H1 (cell line): ENCODE results near the gene TBC1D26. TPM values are rescaled to one million over a fixed set of nuclear protein-coding genes. Genes with fewer than 3 reads are reported as not detected.

Experiments used
- CTCF ChIA-PET: fragments of 300-600 bp; sonication (Branson Sonifier 250); formaldehyde crosslinking; loops from one replicate; lab custom pipeline; 2021; ENCODE audit not compliant: partially characterized antibody; lab: Charles Lee
- POLR2A ChIA-PET: fragments of 300-600 bp; sonication (Branson Sonifier 250); formaldehyde crosslinking; loops from one replicate; lab custom pipeline; 2021; ENCODE audit warnings: inconsistent platforms; ENCODE audit not compliant: partially characterized antibody; lab: Charles Lee
- DNase-seq, 2 experiments: peaks; one replicate each; pipeline versions ENCODE4 v3.0.0 to v3.0.0-alpha.2; 2010 to 2022; ENCODE audit warnings: low spot score in 2 of 2, low read depth in 1 of 2, mixed read lengths in 1 of 2
- FAIRE-seq: peaks from 2 replicates; lab custom pipeline; 2011; peaks lifted over from hg19 to GRCh38; lab: Jason Lieb, UNC
- H2AFZ ChIP-seq: 2 replicates; pipeline ENCODE4 v1.8.1; 2012; ENCODE audit warnings: low read length, inconsistent platforms
- H2AK5ac ChIP-seq: 2 replicates; pipeline ENCODE4 v1.6.1; 2013; ENCODE audit warnings: low read depth, low read length
- H2BK120ac ChIP-seq: replicated peaks from 2 replicates; pipeline ENCODE3; 2013; ENCODE audit warnings: low read depth, low read length, inconsistent platforms
- H2BK12ac ChIP-seq: 2 replicates; pipeline ENCODE4 v1.6.1; 2013; ENCODE audit warnings: low read depth, low read length
- H2BK15ac ChIP-seq: 2 replicates; pipeline ENCODE4 v1.6.1; 2013; ENCODE audit warnings: low read length
- H2BK20ac ChIP-seq: 2 replicates; pipeline ENCODE4 v1.6.1; 2013; ENCODE audit warnings: low read length
- H2BK5ac ChIP-seq: 2 replicates; pipeline ENCODE4 v1.6.1; 2013; ENCODE audit warnings: low read depth, low read length
- H3K14ac ChIP-seq: 2 replicates; pipeline ENCODE4 v1.6.1; 2013; ENCODE audit warnings: inconsistent platforms; ENCODE audit not compliant: insufficient read length
- H3K18ac ChIP-seq: 2 replicates; pipeline ENCODE4 v1.6.1; 2013; ENCODE audit warnings: low read length; ENCODE audit errors: extremely low read depth
- H3K23ac ChIP-seq: 2 replicates; pipeline ENCODE4 v1.6.1; 2013; ENCODE audit warnings: inconsistent platforms; ENCODE audit not compliant: insufficient read length
- H3K23me2 ChIP-seq: 2 replicates; pipeline ENCODE4 v1.6.1; 2013; ENCODE audit warnings: low read depth, low read length
- H3K27ac ChIP-seq: 2 replicates; pipeline ENCODE4 v1.6.1; 2011; ENCODE audit warnings: low read depth, low read length, inconsistent platforms
- H3K27me3 ChIP-seq, 4 experiments: replicated peaks in 1 of 4; 1 replicate in 1 of 4; 2 replicates in 3 of 4; pipeline versions ENCODE4 v1.6.1 to v1.8.1; 2011 to 2013; ENCODE audit warnings: low read length in 3 of 4, mild to moderate bottlenecking in 3 of 4, inconsistent platforms in 2 of 4, mixed read lengths in 2 of 4, moderate library complexity in 1 of 4; ENCODE audit not compliant: control insufficient read depth in 3 of 4, insufficient read depth in 3 of 4; ENCODE audit errors: extremely low read depth in 1 of 4
- H3K36me3 ChIP-seq, 4 experiments: 2 replicates each; pipeline versions ENCODE4 v1.6.1 to v1.8.1; 2011 to 2013; ENCODE audit warnings: mild to moderate bottlenecking in 4 of 4, low read length in 3 of 4, moderate library complexity in 2 of 4, control low read depth in 1 of 4, inconsistent platforms in 1 of 4; ENCODE audit not compliant: insufficient read depth in 4 of 4, control insufficient read depth in 2 of 4
- H3K4ac ChIP-seq: replicated peaks from 2 replicates; pipeline ENCODE3; 2013; ENCODE audit warnings: low read length, low read depth, mixed read lengths, inconsistent platforms; ENCODE audit not compliant: insufficient read length
- H3K4me1 ChIP-seq, 4 experiments: replicated peaks in 1 of 4; 1 replicate in 1 of 4; 2 replicates in 3 of 4; pipeline versions ENCODE4 v1.6.1 to v1.8.1; 2011 to 2013; ENCODE audit warnings: low read length in 3 of 4, inconsistent platforms in 2 of 4, mixed read lengths in 1 of 4; ENCODE audit not compliant: insufficient read depth in 4 of 4, control insufficient read depth in 3 of 4
- H3K4me2 ChIP-seq, 2 experiments: 2 replicates each; pipeline versions ENCODE4 v1.6.1 to v1.8.1; 2011 to 2013; ENCODE audit warnings: low read depth in 2 of 2, low read length in 2 of 2, control low read depth in 1 of 2, inconsistent platforms in 1 of 2, mild to moderate bottlenecking in 1 of 2; ENCODE audit not compliant: insufficient read depth in 1 of 2
- H3K4me3 ChIP-seq, 4 experiments: fragments of 200-600, 300-600 bp in 1 of 4; sonication (generic), shearing (Covaris generic), sonication (Bioruptor Twin) in 1 of 4; 2 replicates each; pipeline versions ENCODE4 v1.5.1 to v1.8.1; 2011 to 2016; ENCODE audit warnings: low read length in 4 of 4, low read depth in 3 of 4, control low read depth in 2 of 4, inconsistent platforms in 2 of 4, mild to moderate bottlenecking in 2 of 4, mixed read lengths in 1 of 4, moderate library complexity in 1 of 4; ENCODE audit not compliant: insufficient read depth in 2 of 4; ENCODE audit errors: extremely low read depth in 1 of 4
- H3K56ac ChIP-seq: replicated peaks from 2 replicates; pipeline ENCODE3; 2013; ENCODE audit warnings: low read depth, mild to moderate bottlenecking, mixed read lengths, low read length, inconsistent platforms; ENCODE audit not compliant: insufficient read length
- H3K79me1 ChIP-seq: 2 replicates; pipeline ENCODE4 v1.6.1; 2013; ENCODE audit warnings: low read depth, low read length, control low read depth
- H3K79me2 ChIP-seq, 2 experiments: 2 replicates each; pipeline versions ENCODE4 v1.6.1 to v1.8.1; 2012 to 2013; ENCODE audit warnings: low read length in 2 of 2, mild to moderate bottlenecking in 2 of 2, inconsistent platforms in 1 of 2; ENCODE audit not compliant: insufficient read depth in 2 of 2, control insufficient read depth in 1 of 2
- H3K9ac ChIP-seq, 4 experiments: replicated peaks in 1 of 4; 1 replicate in 1 of 4; 2 replicates in 3 of 4; pipeline versions ENCODE4 v1.6.1 to v1.8.1; 2011 to 2013; ENCODE audit warnings: low read depth in 3 of 4, low read length in 3 of 4, control low read depth in 2 of 4, mild to moderate bottlenecking in 2 of 4, moderate library complexity in 2 of 4, inconsistent platforms in 1 of 4; ENCODE audit errors: extremely low read depth in 1 of 4
- H3K9me3 ChIP-seq, 2 experiments: 2 replicates each; pipeline versions ENCODE4 v1.6.1 to v1.8.1; 2012 to 2013; ENCODE audit warnings: mild to moderate bottlenecking in 2 of 2, moderate library complexity in 2 of 2, control low read depth in 1 of 2, inconsistent platforms in 1 of 2, low read depth in 1 of 2, low read length in 1 of 2, mixed read lengths in 1 of 2; ENCODE audit not compliant: insufficient read depth in 2 of 2
- H4K20me1 ChIP-seq, 2 experiments: replicated peaks in 1 of 2; 2 replicates each; pipeline versions ENCODE3 to v1.8.1; 2011 to 2013; ENCODE audit warnings: inconsistent platforms in 2 of 2, low read length in 2 of 2, mild to moderate bottlenecking in 1 of 2; ENCODE audit not compliant: insufficient read depth in 2 of 2, control insufficient read depth in 1 of 2
- H4K5ac ChIP-seq: 2 replicates; pipeline ENCODE4 v1.6.1; 2013; ENCODE audit warnings: low read length, low read depth, mixed read lengths, inconsistent platforms; ENCODE audit not compliant: insufficient read length
- H4K8ac ChIP-seq: 2 replicates; pipeline ENCODE4 v1.8.0; 2013; ENCODE audit warnings: mild to moderate bottlenecking, moderate library complexity, low read length, inconsistent platforms; ENCODE audit not compliant: insufficient read depth; ENCODE audit errors: extremely low read depth
- H4K91ac ChIP-seq: replicated peaks from 2 replicates; pipeline ENCODE3; 2013; ENCODE audit warnings: low read length, mixed read lengths, inconsistent platforms; ENCODE audit not compliant: insufficient read length
- CTCF ChIP-seq, 3 experiments: IDR thresholded peaks; 1 replicate in 2 of 3; 2 replicates in 1 of 3; pipeline versions ENCODE4 v1.5.1 to v1.6.1; 2011; ENCODE audit warnings: low read length in 3 of 3, mild to moderate bottlenecking in 3 of 3, inconsistent platforms in 2 of 3, low read depth in 1 of 3, moderate library complexity in 1 of 3; ENCODE audit not compliant: insufficient read depth in 1 of 3; ENCODE audit errors: control extremely low read depth in 1 of 3
- KDM1A ChIP-seq: fragments of 200-600, 300-600 bp; sonication (generic); IDR thresholded peaks from 2 replicates; pipeline ENCODE4 v1.7.1; 2016; ENCODE audit warnings: mild to moderate bottlenecking, low read length, borderline replicate concordance
- MAX ChIP-seq: IDR thresholded peaks from 2 replicates; pipeline ENCODE4 v1.6.1; 2012; ENCODE audit warnings: inconsistent platforms
- RFX5 ChIP-seq: IDR thresholded peaks from 2 replicates; pipeline ENCODE4 v1.6.1; 2011; ENCODE audit warnings: low read depth, low read length, improper control_type of control experiment, borderline replicate concordance
- SIN3A ChIP-seq, 2 experiments: IDR thresholded peaks in 1 of 2; conservative IDR thresholded peaks in 1 of 2; 2 replicates each; pipeline ENCODE4 v1.6.1; 2011 to 2012; ENCODE audit warnings: low read length in 2 of 2, improper control_type of control experiment in 1 of 2, low read depth in 1 of 2, mild to moderate bottlenecking in 1 of 2
- SP4 ChIP-seq: IDR thresholded peaks from 2 replicates; pipeline ENCODE4 v1.6.1; 2012; ENCODE audit warnings: low read length, inconsistent platforms
- TAF1 ChIP-seq: IDR thresholded peaks from 2 replicates; pipeline ENCODE4 v1.6.1; 2011; ENCODE audit warnings: mild to moderate bottlenecking, low read depth, low read length
- TAF7 ChIP-seq: optimal IDR thresholded peaks from 2 replicates; pipeline ENCODE3; 2011; ENCODE audit warnings: low read depth, mild to moderate bottlenecking, inconsistent platforms, low read length, moderate library complexity, borderline replicate concordance
- TEAD4 ChIP-seq: IDR thresholded peaks from 2 replicates; pipeline ENCODE4 v1.6.1; 2012; ENCODE audit warnings: low read depth, low read length, inconsistent platforms, mixed read lengths
- YY1 ChIP-seq: IDR thresholded peaks from 2 replicates; pipeline ENCODE4 v1.6.1; 2011; ENCODE audit warnings: low read depth, mild to moderate bottlenecking, low read length
- ZNF274 ChIP-seq: IDR thresholded peaks from 2 replicates; pipeline ENCODE4 v1.7.0; 2012; ENCODE audit warnings: low read length, borderline replicate concordance; ENCODE audit errors: extremely low read depth
- WGBS, 2 experiments: shearing (Covaris generic) in 1 of 2; methylation state at CpG; one replicate each; pipeline versions ENCODE4 v1.1.6 to v1.1.7; 2013 to 2015; ENCODE audit warnings: low lambda C conversion rate in 2 of 2, mixed read lengths in 2 of 2, inconsistent platforms in 1 of 2, low coverage in 1 of 2, missing lambda C conversion rate in 1 of 2; ENCODE audit not compliant: insufficient replicate concordance in 2 of 2, insufficient coverage in 1 of 2, insufficient read length in 1 of 2; ENCODE audit errors: extremely low coverage in 1 of 2, missing lambda C conversion rate in 1 of 2; 5-methylcytosine and 5-hydroxymethylcytosine counted together
- polyA plus RNA-seq, 7 experiments: library from polyadenylated mRNA; depleted of rRNA in 3 of 7; stranded (reverse) in 5 of 7; unstranded in 2 of 7; fragments of >200 nt in 5 of 7; fragments of 200-250 nt in 2 of 7; gene quantifications; 1 replicate in 5 of 7; 2 replicates in 1 of 7; 4 replicates in 1 of 7; pipeline versions ENCODE4 v1.2.1 to v1.2.3, GENCODE V29; 2011 to 2013; ENCODE audit warnings: missing spikeins in 2 of 7, mixed read lengths in 2 of 7
- total RNA-seq: library from RNA; stranded (reverse); fragmentation: NEBNext Ultra II Directional; extraction: Animal tissue kit (Norgen Biotek cat#: 25700); gene quantifications from 2 replicates; pipeline ENCODE4 v1.2.1, GENCODE V29; 2021

The TBC1D26 gene
- total and polyA plus RNA-seq, 2 of the 8 experiments (the other 6 are each of a cell fraction or from before 2014, with no cell fraction given) = 0.84 to 1.4 TPM

- no peak overlapping the region for H3K14ac ChIP-seq
- H3K23ac ChIP-seq = no peak overlapping the region
- POLR2A ChIA-PET = no interaction called here
- CTCF ChIA-PET = no interaction called here
- H3K36me3 ChIP-seq = no peaks in the 10 kb centered on the region
- H2BK12ac ChIP-seq = no peak overlapping the region
- no peak overlapping the region for H3K4me2 ChIP-seq
- no peaks in the 10 kb centered on the region for H3K4me1 ChIP-seq
- no peak overlapping the region for H3K4me3 ChIP-seq
- H2BK120ac ChIP-seq = no peak overlapping the region
- no peaks in the 10 kb centered on the region for H4K20me1 ChIP-seq
- H3K79me1 ChIP-seq = no peaks in the 10 kb centered on the region
- H2AFZ ChIP-seq = no peak overlapping the region
- H2BK15ac ChIP-seq = no peak overlapping the region
- H3K27ac ChIP-seq = no peak overlapping the region
- H2AK5ac ChIP-seq = no peak overlapping the region
- H3K9me3 ChIP-seq = no peaks in the 10 kb centered on the region; a peak in 1 of 4 replicates
- H2BK20ac ChIP-seq = no peak overlapping the region
- H4K8ac ChIP-seq = no peak overlapping the region; the same call in 1 of the 2 replicates
- no peak for FAIRE-seq
- no peak overlapping the region for H3K4ac ChIP-seq
- no peak overlapping the region for H3K9ac ChIP-seq
- no peak overlapping the region for H3K56ac ChIP-seq
- no peak overlapping the region for H4K91ac ChIP-seq
- H3K18ac ChIP-seq = no peak overlapping the region
- no peak overlapping the region for H4K5ac ChIP-seq
- WGBS, 2 experiments = 95% methylated on average over 9 of the region's 9 CpGs; no CpG with 5 or more reads in 1 of the 2 experiments
- H3K79me2 ChIP-seq = no peaks in the 10 kb centered on the region
- H2BK5ac ChIP-seq = no peak overlapping the region
- TF ChIP-seq SIN3A (conservative IDR thresholded peaks at IDR 0.05 in 1 of 2, IDR thresholded peaks at IDR 0.05 in 1 of 2; ENCODE audit: low read depth in 1 of 2, low read length in 2 of 2) (no peak), ZNF274 (no peak), TAF1 (no peak), RFX5 (no peak), YY1 (no peak), TEAD4 (no peak), KDM1A (no peak), TAF7 (no peak), MAX (no peak), CTCF (IDR thresholded peaks at IDR 0.05; ENCODE audit: control extremely low read depth in 1 of 3, insufficient read depth in 1 of 3, low read depth in 1 of 3, low read length in 3 of 3) (no peak), SP4 (no peak)
- DNase-seq = no peak
- H3K23me2 ChIP-seq = no peaks in the 10 kb centered on the region
- no peaks in the 10 kb centered on the region for H3K27me3 ChIP-seq
Measured at GRCh38 chr17:15741624-15742023, 9.5 kb downstream of the TBC1D26 start.
